Islet of Langerhans (tissue), 1 donor: ENCODE measurements around the gene EXOC3L4.
"Not testable (repeated sequence)": the region's sequence is repeated elsewhere in the genome, so short reads cannot be mapped to it uniquely, and the experiment has no call there.

Experiments used
- FAIRE-seq: peaks from one replicate; lab custom pipeline; 2011; peaks lifted over from hg19 to GRCh38; lab: Jason Lieb, UNC

Gene EXOC3L4

GRCh38 chr14:103151270-103151945, 56.9 kb downstream of the EXOC3L4 start:
- no peak for FAIRE-seq

GRCh38 chr14:103155010-103155409, 60.5 kb downstream of the EXOC3L4 start:
- no peak for FAIRE-seq

GRCh38 chr14:103155416-103155815, 60.9 kb downstream of the EXOC3L4 start:
- FAIRE-seq: not testable (repeated sequence)

GRCh38 chr14:103155826-103156394, 61.4 kb downstream of the EXOC3L4 start:
- no peak for FAIRE-seq

GRCh38 chr14:103156651-103157378, 62.3 kb downstream of the EXOC3L4 start:
- no peak for FAIRE-seq

- FAIRE-seq: no peak
Observed at GRCh38 chr14:103157969-103158368, 63.4 kb downstream of the EXOC3L4 start.

GRCh38 chr14:103158688-103159087, 64.2 kb downstream of the EXOC3L4 start:
- FAIRE-seq: no peak
